ENCODE results near the gene ZSWIM6.

ZSWIM6 gene

GRCh38 chr5:61450493-61451279 lies 118.6 kb downstream of the ZSWIM6 start:
- no peak for DNase-seq

- DNase-seq = no peak
These were observed 123.3 kb downstream of the ZSWIM6 start for GRCh38 chr5:61455179-61456006.

- no peak for DNase-seq
These were observed 128.4 kb downstream of the ZSWIM6 start for GRCh38 chr5:61460471-61460870.

- no peak for DNase-seq
These were observed 129.4 kb downstream of the ZSWIM6 start for GRCh38 chr5:61461417-61461816.

GRCh38 chr5:61461926-61462325 lies 129.9 kb downstream of the ZSWIM6 start:
- no peak for DNase-seq

GRCh38 chr5:61463596-61463995 lies 131.5 kb downstream of the ZSWIM6 start:
- no peak for DNase-seq

GRCh38 chr5:61464512-61464911 lies 132.5 kb downstream of the ZSWIM6 start:
- no peak for DNase-seq

GRCh38 chr5:61465066-61465465 lies 133.0 kb downstream of the ZSWIM6 start:
- DNase-seq = no peak

- DNase-seq = no peak
These were observed 133.4 kb downstream of the ZSWIM6 start for GRCh38 chr5:61465496-61465895.

GRCh38 chr5:61466017-61466416 lies 134.0 kb downstream of the ZSWIM6 start:
- no peak for DNase-seq

- DNase-seq = no peak
These were observed 135.9 kb downstream of the ZSWIM6 start for GRCh38 chr5:61467766-61468482.

- DNase-seq = no peak
These were observed 136.4 kb downstream of the ZSWIM6 start for GRCh38 chr5:61468483-61468865.

GRCh38 chr5:61471352-61471751 lies 139.3 kb downstream of the ZSWIM6 start:
- no peak for DNase-seq

- no peak for DNase-seq
These were observed 140.3 kb downstream of the ZSWIM6 start for GRCh38 chr5:61472172-61472958.

GRCh38 chr5:61474746-61475145 lies 142.7 kb downstream of the ZSWIM6 start:
- no peak for DNase-seq

- DNase-seq = no peak
These were observed 145.7 kb downstream of the ZSWIM6 start for GRCh38 chr5:61477788-61478187.

GRCh38 chr5:61479850-61480614 lies 148.0 kb downstream of the ZSWIM6 start:
- no peak for DNase-seq

- no peak for DNase-seq
These were observed 150.9 kb downstream of the ZSWIM6 start for GRCh38 chr5:61482980-61483379.

- no peak for DNase-seq
These were observed 154.4 kb downstream of the ZSWIM6 start for GRCh38 chr5:61486476-61486875.

- DNase-seq = no peak
These were observed 157.5 kb downstream of the ZSWIM6 start for GRCh38 chr5:61489574-61489973.

GRCh38 chr5:61491861-61492260 lies 159.8 kb downstream of the ZSWIM6 start:
- no peak for DNase-seq

GRCh38 chr5:61493973-61494372 lies 161.9 kb downstream of the ZSWIM6 start:
- DNase-seq = no peak
